Activated CD4-positive, alpha-beta T cell treated with anti-CD3 and anti-CD28 coated beads for 24 hours (primary cell): ENCODE data around the gene REPIN1.

Experiments used
- DNase-seq, 2 donors: peaks; one replicate each; pipeline ENCODE4 v3.0.0-alpha.2; 2020; ENCODE audit warnings: low read depth in 2 of 2

REPIN1 gene

GRCh38 chr7:150368096-150368883 lies at the start of gene REPIN1:
Gene REPIN1 (plus strand): TSS chr7:150368822. CDS start chr7:150369712, 890 bp downstream.
- peak; percentile 65 to 72 for DNase-seq

GRCh38 chr7:150321788-150322113 lies 46.9 kb upstream of the REPIN1 start:
- DNase-seq, result no peak

- peak; percentile 30 to 59 for DNase-seq
These were observed 46.3 kb upstream of the REPIN1 start for GRCh38 chr7:150322114-150322832.

GRCh38 chr7:150322833-150323681 lies 45.6 kb upstream of the REPIN1 start, which contains the start of the genes ACTR3C and LRRC61:
Gene ACTR3C (minus strand): TSS chr7:150323545. CDS start chr7:150295296, 28,249 bp downstream.
Gene LRRC61 (plus strand): TSS chr7:150323355. CDS start chr7:150336862, 13,507 bp downstream.
- peak; percentile 44 to 61 for DNase-seq

- peak in 1 of 2 donors; percentile 15 for DNase-seq
These were observed 44.8 kb upstream of the REPIN1 start for GRCh38 chr7:150323682-150324372.

GRCh38 chr7:150324373-150324961 lies 44.2 kb upstream of the REPIN1 start:
- no peak for DNase-seq

- no peak for DNase-seq
These were observed 43.5 kb upstream of the REPIN1 start for GRCh38 chr7:150325110-150325611.

- no peak for DNase-seq
These were observed 42.7 kb upstream of the REPIN1 start for GRCh38 chr7:150325901-150326300.

- DNase-seq, result no peak
These were observed 41.9 kb upstream of the REPIN1 start for GRCh38 chr7:150326657-150327268.

GRCh38 chr7:150327308-150327707 lies 41.3 kb upstream of the REPIN1 start:
- DNase-seq, result no peak

GRCh38 chr7:150329331-150330120 lies 39.1 kb upstream of the REPIN1 start:
- DNase-seq, result no peak

GRCh38 chr7:150330211-150330885 lies 38.3 kb upstream of the REPIN1 start:
- no peak for DNase-seq

- no peak for DNase-seq
These were observed 35.6 kb upstream of the REPIN1 start for GRCh38 chr7:150332852-150333635.

- no peak for DNase-seq
These were observed 35.0 kb upstream of the REPIN1 start for GRCh38 chr7:150333659-150334058.

- no peak for DNase-seq
These were observed 34.5 kb upstream of the REPIN1 start for GRCh38 chr7:150334108-150334507.

- no peak for DNase-seq
These were observed 33.4 kb upstream of the REPIN1 start for GRCh38 chr7:150335108-150335773.

- no peak for DNase-seq
These were observed 32.9 kb upstream of the REPIN1 start for GRCh38 chr7:150335774-150336112.

- no peak for DNase-seq
These were observed 31.9 kb upstream of the REPIN1 start for GRCh38 chr7:150336746-150337145.
